GM21528 (cell line): ENCODE measurements around the gene NINL.
"Not testable (repeated sequence)": the region's sequence is repeated elsewhere in the genome, so short reads cannot be mapped to it uniquely, and the experiment has no call there.

ENCODE experiments used
- ATAC-seq: cut with Tn5 transposase; IDR thresholded peaks from one replicate; pipeline ENCODE4 v1.9.1; 2021; ENCODE audit warnings: mild to moderate bottlenecking, moderate library complexity; ENCODE audit not compliant: unreplicated experiment, low FRiP score

Gene NINL

GRCh38 chr20:25489221-25489871 lies 96.0 kb downstream of the NINL start:
- ATAC-seq: no peak

- ATAC-seq: no peak
Measured at GRCh38 chr20:25487975-25488374, 97.4 kb downstream of the NINL start.

- ATAC-seq: no peak
Measured at GRCh38 chr20:25487306-25487705, 98.0 kb downstream of the NINL start.

GRCh38 chr20:25486377-25486776 lies 99.0 kb downstream of the NINL start:
- no peak for ATAC-seq

- ATAC-seq: no peak
Measured at GRCh38 chr20:25485872-25486271, 99.5 kb downstream of the NINL start.

GRCh38 chr20:25484911-25485511 lies 100.3 kb downstream of the NINL start:
- no peak for ATAC-seq

GRCh38 chr20:25484224-25484846 lies 101.0 kb downstream of the NINL start:
- no peak for ATAC-seq

GRCh38 chr20:25483431-25484132 lies 101.7 kb downstream of the NINL start:
- ATAC-seq: no peak

- ATAC-seq: no peak
Measured at GRCh38 chr20:25481918-25482253, 103.4 kb downstream of the NINL start.

- ATAC-seq: no peak
Measured at GRCh38 chr20:25481235-25481917, 104.0 kb downstream of the NINL start.

- no peak for ATAC-seq
Measured at GRCh38 chr20:25480797-25481196, 104.5 kb downstream of the NINL start.

- ATAC-seq: no peak
Measured at GRCh38 chr20:25480156-25480555, 105.2 kb downstream of the NINL start.

- no peak for ATAC-seq
Measured at GRCh38 chr20:25479638-25480037, 105.7 kb downstream of the NINL start.

GRCh38 chr20:25478889-25479568 lies 106.3 kb downstream of the NINL start:
- ATAC-seq: no peak

- ATAC-seq: no peak
Measured at GRCh38 chr20:25477014-25477882, 108.1 kb downstream of the NINL start.

- ATAC-seq: no peak
Measured at GRCh38 chr20:25476106-25477013, 109.0 kb downstream of the NINL start.

- ATAC-seq: not testable (repeated sequence)
Measured at GRCh38 chr20:25473297-25473696, 112.0 kb downstream of the NINL start.

- no peak for ATAC-seq
Measured at GRCh38 chr20:25471020-25471419, 114.3 kb downstream of the NINL start.
